CD4-positive, alpha-beta T cell (primary cell): ENCODE results near the gene ZNF106. TPM values are rescaled to one million over a fixed set of nuclear protein-coding genes. Genes with fewer than 3 reads are reported as not detected.

Experiments used
- ATAC-seq: fragments of 200-7000 bp; cut with Tn5 transposase; one replicate; pipeline ENCODE4 v1.10.0; 2022; ENCODE audit warnings: mild to moderate bottlenecking; ENCODE audit not compliant: poor library complexity
- CTCF ChIA-PET: fragments of 350-600 bp; sonication (Branson Sonifier 250); formaldehyde crosslinking; loops from one replicate; lab custom pipeline; 2021; ENCODE audit warnings: antibody characterized with exemption, inconsistent platforms; lab: Charles Lee
- POLR2A ChIA-PET: fragments of 350-600 bp; sonication (Branson Sonifier 250); formaldehyde crosslinking; loops from one replicate; lab custom pipeline; 2021; ENCODE audit warnings: antibody characterized with exemption, inconsistent platforms; lab: Charles Lee
- DNase-seq, 14 experiments: peaks; one replicate each; pipeline ENCODE4 v3.0.0-alpha.2; 2013 to 2020; ENCODE audit warnings: mixed read lengths in 2 of 14
- H3K27ac ChIP-seq, 2 donors: one replicate each; pipeline versions ENCODE4 v1.5.1 to v1.7.0; 2013; ENCODE audit warnings: low read length in 2 of 2, low read depth in 1 of 2, mild to moderate bottlenecking in 1 of 2
- H3K27me3 ChIP-seq, 2 experiments: 1 replicate in 1 of 2; 2 replicates in 1 of 2; pipeline versions ENCODE4 v1.6.1 to v1.7.0; 2013; ENCODE audit warnings: low read length in 2 of 2, control low read depth in 1 of 2, mild to moderate bottlenecking in 1 of 2, moderate library complexity in 1 of 2; ENCODE audit not compliant: insufficient read depth in 2 of 2, control insufficient read depth in 1 of 2
- H3K36me3 ChIP-seq: one replicate; pipeline ENCODE4 v1.6.1; 2013; ENCODE audit warnings: low read length, control low read depth; ENCODE audit not compliant: insufficient read depth
- H3K4me1 ChIP-seq: one replicate; pipeline ENCODE4 v1.6.1; 2013; ENCODE audit warnings: low read length, control low read depth; ENCODE audit not compliant: insufficient read depth
- H3K4me3 ChIP-seq: one replicate; pipeline ENCODE4 v1.5.1; 2013; ENCODE audit warnings: mild to moderate bottlenecking, low read length, moderate library complexity
- H3K9me3 ChIP-seq, 2 experiments: 1 replicate in 1 of 2; 2 replicates in 1 of 2; pipeline versions ENCODE4 v1.6.1 to v1.7.0; 2013; ENCODE audit warnings: low read length in 2 of 2, mild to moderate bottlenecking in 2 of 2, control low read depth in 1 of 2, moderate library complexity in 1 of 2; ENCODE audit not compliant: control insufficient read depth in 1 of 2, insufficient read depth in 1 of 2
- H3K27ac Mint-ChIP-seq: one replicate; pipeline ENCODE4 v1.8.0; 2020; ENCODE audit warnings: mixed read lengths
- H3K27me3 Mint-ChIP-seq: one replicate; pipeline ENCODE4 v1.8.0; 2021; ENCODE audit warnings: mixed read lengths
- H3K36me3 Mint-ChIP-seq: one replicate; pipeline ENCODE4 v1.8.0; 2021; ENCODE audit warnings: low read depth, mixed read lengths
- H3K4me1 Mint-ChIP-seq: one replicate; pipeline ENCODE4 v1.8.0; 2021; ENCODE audit warnings: low read depth, mixed read lengths
- H3K4me3 Mint-ChIP-seq: one replicate; pipeline ENCODE4 v1.8.0; 2020; ENCODE audit warnings: mild to moderate bottlenecking, mixed read lengths
- H3K9me3 Mint-ChIP-seq: one replicate; pipeline ENCODE4 v1.8.0; 2020; ENCODE audit warnings: mixed read lengths
- intact Hi-C, 2 experiments: fragments of 100-400 bp; cut with DNase I in 1 of 2; cut with micrococcal nuclease in 1 of 2; formaldehyde crosslinking; loops; one replicate each; pipeline versions ENCODE4 v1.15.1 to v1.9.0; 2023 to 2025; cut with DNase I, micrococcal nuclease
- total RNA-seq, 174 experiments: library from RNA in 2 of 174; stranded (reverse) in 2 of 174; gene quantifications; one replicate each; pipeline ENCODE4 v1.2.3 and lab custom pipeline; 2021 to 2026
- TF ChIP-seq, protein P1 (sequence below): fragments of 200-600 bp; IDR thresholded peaks from one replicate; pipeline ENCODE4 v1.8.0; 2022; ENCODE audit warnings: antibody characterized with exemption, mild to moderate bottlenecking

ZNF106 gene
- total RNA-seq, 2 experiments from 2014 or later = 30.9 to 31.4 TPM

DNA sequence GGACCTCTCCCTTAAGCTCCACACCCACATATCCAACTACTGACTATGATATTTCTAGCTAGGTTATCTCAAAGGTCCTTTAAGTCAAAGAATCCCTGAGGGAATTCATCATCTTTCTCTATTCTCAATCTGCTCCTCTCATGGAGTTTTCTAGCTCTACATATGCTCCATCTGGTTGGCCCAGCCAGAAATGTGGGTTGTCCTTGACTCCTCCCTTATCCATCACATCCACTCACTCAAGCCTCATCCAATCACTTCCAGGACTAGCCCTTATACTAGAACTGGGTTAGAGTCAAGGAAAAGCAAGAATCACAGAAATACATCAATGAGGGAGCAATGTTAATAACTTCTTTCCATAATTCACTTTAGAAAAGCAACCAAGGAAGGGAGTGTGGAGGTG is 45.4 kb downstream of the ZNF106 start:
- Mint-ChIP-seq H3K27me3 (no peaks in the 10 kb centered on the region), H3K9me3 (no peaks in the 10 kb centered on the region), H3K4me1 (no peaks in the 10 kb centered on the region), H3K4me3 (no peak overlapping the region), H3K27ac (no peak overlapping the region), H3K36me3 (peaks cover 77% of the 10 kb centered on the region)
- intact Hi-C loops = no loop called here
- no peak overlapping the region for H3K4me3 ChIP-seq
- H3K27me3 ChIP-seq = no peaks in the 10 kb centered on the region
- no peaks in the 10 kb centered on the region for H3K4me1 ChIP-seq
- ChIA-PET POLR2A (no interaction called here), CTCF (no interaction called here)
- ATAC-seq = no peak
- H3K36me3 ChIP-seq = peaks cover 69% of the 10 kb centered on the region
- no peak overlapping the region for H3K27ac ChIP-seq
- TF ChIP-seq, protein P1, sequence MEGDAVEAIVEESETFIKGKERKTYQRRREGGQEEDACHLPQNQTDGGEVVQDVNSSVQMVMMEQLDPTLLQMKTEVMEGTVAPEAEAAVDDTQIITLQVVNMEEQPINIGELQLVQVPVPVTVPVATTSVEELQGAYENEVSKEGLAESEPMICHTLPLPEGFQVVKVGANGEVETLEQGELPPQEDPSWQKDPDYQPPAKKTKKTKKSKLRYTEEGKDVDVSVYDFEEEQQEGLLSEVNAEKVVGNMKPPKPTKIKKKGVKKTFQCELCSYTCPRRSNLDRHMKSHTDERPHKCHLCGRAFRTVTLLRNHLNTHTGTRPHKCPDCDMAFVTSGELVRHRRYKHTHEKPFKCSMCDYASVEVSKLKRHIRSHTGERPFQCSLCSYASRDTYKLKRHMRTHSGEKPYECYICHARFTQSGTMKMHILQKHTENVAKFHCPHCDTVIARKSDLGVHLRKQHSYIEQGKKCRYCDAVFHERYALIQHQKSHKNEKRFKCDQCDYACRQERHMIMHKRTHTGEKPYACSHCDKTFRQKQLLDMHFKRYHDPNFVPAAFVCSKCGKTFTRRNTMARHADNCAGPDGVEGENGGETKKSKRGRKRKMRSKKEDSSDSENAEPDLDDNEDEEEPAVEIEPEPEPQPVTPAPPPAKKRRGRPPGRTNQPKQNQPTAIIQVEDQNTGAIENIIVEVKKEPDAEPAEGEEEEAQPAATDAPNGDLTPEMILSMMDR = no peak
- H3K9me3 ChIP-seq = no peaks in the 10 kb centered on the region
- DNase-seq = no peak

DNA sequence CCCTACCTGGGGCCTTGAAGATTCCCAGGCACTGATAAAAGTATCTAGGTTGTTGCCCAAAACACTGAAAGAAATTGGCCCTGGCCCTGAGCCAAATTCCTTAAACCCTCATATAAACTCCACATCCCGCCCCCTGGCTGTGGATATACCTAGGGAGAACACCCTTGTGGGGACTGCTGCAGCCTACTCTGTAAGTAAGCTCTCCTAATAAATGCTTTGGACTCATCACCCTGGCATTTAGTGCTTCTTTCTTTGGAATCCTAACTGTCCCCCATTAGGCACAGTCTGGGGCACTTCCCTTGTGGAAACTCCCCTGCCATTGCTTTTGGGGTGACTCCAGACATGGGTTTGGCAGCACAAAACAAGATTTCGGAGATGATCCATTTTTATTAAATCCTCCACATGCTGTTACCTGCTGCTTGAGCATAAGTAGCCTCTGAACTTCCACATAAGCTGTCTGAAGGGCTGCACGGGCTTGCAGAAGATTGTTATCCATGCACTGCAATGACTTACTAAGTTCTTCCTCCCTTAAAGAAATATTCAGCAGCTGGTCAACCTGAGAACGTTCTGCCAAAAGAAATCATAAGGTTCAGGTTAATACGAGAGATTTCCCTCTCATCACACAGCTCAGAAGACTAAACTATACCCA is 46.4 kb downstream of the ZNF106 start:
- H3K9me3 ChIP-seq = no peaks in the 10 kb centered on the region
- TF ChIP-seq, protein P1 = no peak
- ChIA-PET POLR2A (no interaction called here), CTCF (no interaction called here)
- no peaks in the 10 kb centered on the region for H3K4me1 ChIP-seq
- H3K27me3 ChIP-seq = no peaks in the 10 kb centered on the region
- intact Hi-C loops = no loop called here
- Mint-ChIP-seq H3K4me3 (no peak overlapping the region), H3K27me3 (no peaks in the 10 kb centered on the region), H3K9me3 (no peaks in the 10 kb centered on the region), H3K36me3 (peaks cover 74% of the 10 kb centered on the region), H3K4me1 (no peaks in the 10 kb centered on the region), H3K27ac (no peak overlapping the region)
- H3K4me3 ChIP-seq = no peak overlapping the region
- H3K36me3 ChIP-seq = peaks cover 67% of the 10 kb centered on the region
- ATAC-seq (no peak), DNase-seq (no peak)
- H3K27ac ChIP-seq = no peak overlapping the region

DNA sequence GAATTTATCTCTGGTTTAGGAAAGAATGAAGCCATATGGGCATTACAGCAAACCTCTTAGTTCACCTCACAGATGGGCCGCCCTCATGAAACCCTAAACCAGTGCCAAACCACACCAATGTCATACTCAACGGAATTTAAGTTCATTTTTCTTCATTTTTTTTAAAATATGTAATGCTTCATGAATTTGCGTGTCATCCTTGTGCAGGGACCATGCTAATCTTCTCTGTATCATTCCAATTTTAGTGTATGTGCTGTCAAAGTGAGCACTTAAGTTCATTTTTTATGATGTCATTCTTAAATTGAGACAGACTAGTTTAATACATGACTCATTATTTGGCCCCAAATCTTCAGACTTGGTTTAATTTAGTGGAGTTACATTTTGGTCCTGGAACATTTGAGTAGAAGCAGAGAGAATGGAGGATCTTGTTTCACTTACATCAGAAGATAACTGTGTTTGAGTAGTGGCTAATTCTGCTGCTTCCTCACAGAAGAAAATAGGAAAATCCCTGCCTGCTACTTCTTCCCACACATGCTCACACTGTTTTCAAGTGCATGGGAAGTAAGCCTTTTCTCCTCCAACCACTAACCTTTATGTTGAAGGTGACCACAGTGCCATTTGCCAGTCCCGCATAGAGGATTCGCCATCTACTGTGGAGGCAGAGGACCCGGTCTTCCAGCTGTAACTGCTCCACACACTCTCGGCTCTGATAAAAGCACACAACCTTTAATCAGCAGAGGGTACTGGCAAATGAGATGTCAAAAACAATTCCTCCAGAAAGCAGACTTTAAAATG is 63.3 kb downstream of the ZNF106 start:
- H3K36me3 ChIP-seq = peaks cover 79% of the 10 kb centered on the region
- Mint-ChIP-seq H3K27ac (no peak overlapping the region), H3K4me3 (no peak overlapping the region), H3K27me3 (no peaks in the 10 kb centered on the region), H3K4me1 (no peaks in the 10 kb centered on the region), H3K9me3 (no peaks in the 10 kb centered on the region), H3K36me3 (peaks cover 84% of the 10 kb centered on the region)
- no peak overlapping the region for H3K4me3 ChIP-seq
- ChIA-PET POLR2A (no interaction called here), CTCF (no interaction called here)
- ATAC-seq (no peak), DNase-seq (no peak)
- no peak overlapping the region for H3K27ac ChIP-seq
- H3K27me3 ChIP-seq = no peaks in the 10 kb centered on the region
- H3K4me1 ChIP-seq = no peaks in the 10 kb centered on the region
- no peaks in the 10 kb centered on the region for H3K9me3 ChIP-seq
- TF ChIP-seq, protein P1 = no peak
- intact Hi-C loops = no loop called here
